HG03135 (cell line): ENCODE measurements around the gene ASTN2.

ENCODE experiments used
- ATAC-seq: cut with Tn5 transposase; IDR thresholded peaks from one replicate; pipeline ENCODE4 v1.9.1; 2021; ENCODE audit warnings: mild to moderate bottlenecking, moderate library complexity; ENCODE audit not compliant: unreplicated experiment

ASTN2 gene

DNA sequence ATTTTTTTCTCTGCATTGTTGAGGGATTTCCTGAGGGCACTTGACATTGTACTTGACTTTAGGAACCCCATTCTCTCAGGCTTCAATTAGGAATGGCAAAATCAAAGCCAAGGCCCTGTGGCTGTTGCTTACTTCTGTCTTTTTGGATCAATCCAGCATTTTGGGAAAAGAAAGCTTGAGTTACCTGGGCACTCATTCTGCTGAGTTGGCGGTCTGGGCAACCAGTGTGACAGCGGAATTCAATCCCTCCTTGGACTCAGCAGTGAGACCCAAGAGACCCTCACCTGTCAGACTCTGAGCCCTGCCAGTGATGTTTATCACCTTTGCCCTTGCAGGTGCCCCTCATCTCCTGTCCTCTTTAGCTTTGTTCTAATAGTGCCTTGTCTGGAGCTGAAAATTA is 1036.0 kb downstream of the ASTN2 start:
- ATAC-seq = no peak

DNA sequence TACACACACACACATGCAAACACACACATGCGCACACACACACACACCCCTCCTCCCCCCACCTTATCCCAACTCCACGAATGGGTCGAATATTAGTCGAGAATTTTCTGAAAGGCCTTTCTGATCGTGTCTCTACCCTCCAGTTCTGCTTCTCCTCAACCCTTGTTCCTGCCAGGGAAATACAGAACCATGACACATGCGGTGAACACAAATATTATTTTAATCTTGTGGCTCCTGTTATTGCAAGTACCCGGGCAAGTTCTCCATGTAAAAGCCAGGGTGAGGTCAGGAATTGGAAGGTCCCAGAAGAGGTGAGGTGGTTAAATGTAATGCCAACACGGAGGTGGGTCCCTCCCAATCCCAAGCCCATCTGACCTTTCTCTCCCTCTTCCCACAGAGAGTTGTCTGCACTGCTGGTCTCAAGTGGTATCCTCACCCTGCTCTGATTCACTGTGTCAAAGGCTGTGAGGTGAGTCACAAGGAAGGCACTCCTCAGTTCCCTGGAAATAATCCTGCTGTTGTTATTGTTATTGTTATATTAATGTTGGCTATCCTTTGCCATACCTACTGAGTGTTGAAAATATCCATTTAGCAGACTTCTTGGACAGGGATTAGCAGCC is 1037.6 kb downstream of the ASTN2 start:
- no peak for ATAC-seq
